Endothelial cell of umbilical vein (primary cell): ENCODE data around the gene ZNF557.

ENCODE experiments used
- CTCF ChIP-seq, 2 donors: IDR thresholded peaks; 1 replicate in 1 of 2; 2 replicates in 1 of 2; pipeline ENCODE4 v1.5.1; 2011; ENCODE audit warnings: low read length in 2 of 2, mild to moderate bottlenecking in 2 of 2, moderate library complexity in 2 of 2, control low read depth in 1 of 2, inconsistent platforms in 1 of 2, low read depth in 1 of 2; ENCODE audit not compliant: insufficient read depth in 1 of 2; ENCODE audit errors: extremely low read depth in 1 of 2
- EZH2 ChIP-seq: IDR thresholded peaks from 2 replicates; pipeline ENCODE4 v1.6.1; 2012; ENCODE audit warnings: borderline replicate concordance, low read depth, mild to moderate bottlenecking, moderate library complexity, low read length, inconsistent platforms; ENCODE audit not compliant: severe bottlenecking
- POLR2A ChIP-seq: IDR thresholded peaks from 2 replicates; pipeline ENCODE4 v1.6.1; 2012; ENCODE audit warnings: low read depth, mild to moderate bottlenecking, control low read depth, low read length
- POLR2AphosphoS5 ChIP-seq: IDR thresholded peaks from 2 replicates; pipeline ENCODE4 v1.6.1; 2012; ENCODE audit warnings: low read depth, mild to moderate bottlenecking, control low read depth, low read length, moderate library complexity; ENCODE audit not compliant: insufficient read depth

- TF ChIP-seq POLR2A (no peak), CTCF (IDR thresholded peaks at IDR 0.05; ENCODE audit: extremely low read depth in 1 of 2, insufficient read depth in 1 of 2, low read depth in 1 of 2, low read length in 2 of 2) (no peak), EZH2 (no peak), POLR2AphosphoS5 (no peak)
Measured at GRCh38 chr19:7074705-7075282, 5.3 kb downstream of the ZNF557 start.
